HS-5 (cell line): Measurements from ENCODE around the gene NIPSNAP2.
"Not testable (repeated sequence)": the region's sequence is repeated elsewhere in the genome, so short reads cannot be mapped to it uniquely, and the experiment has no call there.

Experiments used
- DNase-seq: peaks from one replicate; pipeline ENCODE4 v3.0.0-alpha.2; 2012; ENCODE audit warnings: low read depth

NIPSNAP2 gene

GRCh38 chr7:56047446-56048116 is 83.2 kb downstream of the NIPSNAP2 start:
- not testable (repeated sequence) for DNase-seq

- no peak for DNase-seq
These were observed 83.9 kb downstream of the NIPSNAP2 start for GRCh38 chr7:56048245-56048644.

GRCh38 chr7:56048763-56049162 is 84.4 kb downstream of the NIPSNAP2 start:
- DNase-seq = not testable (repeated sequence)
